ENCODE data around the gene TICRR.

GRCh38 chr15:89671687-89672086, 96.4 kb downstream of the TICRR start:
- TF ChIP-seq CTCF (IDR thresholded peaks at IDR 0.05) (no peak), ZFX (IDR thresholded peaks at IDR 0.05; ENCODE audit: borderline replicate concordance) (no peak)

All from 22Rv1 (cell line).